Uterus (tissue), 4 donors: ENCODE measurements around the gene PHF2. TPM values are rescaled to one million over a fixed set of nuclear protein-coding genes. Genes with fewer than 3 reads are reported as not detected.

Experiments used
- DNase-seq, 2 donors: peaks; one replicate each; pipeline ENCODE4 v3.0.0-alpha.2; 2019 to 2020
- H3K27ac ChIP-seq, 2 donors: fragments of 200-600 bp; sonication (generic); 1 replicate in 1 of 2; 2 replicates in 1 of 2; pipeline ENCODE4 v1.5.1; 2016 to 2018
- H3K27me3 ChIP-seq, 2 donors: fragments of 200-600 bp; sonication (generic); one replicate each; pipeline ENCODE4 v1.5.1; 2018 to 2019; ENCODE audit warnings: control low read depth in 1 of 2
- H3K36me3 ChIP-seq, 2 donors: fragments of 200-600 bp; sonication (generic); one replicate each; pipeline ENCODE4 v1.5.1; 2019; ENCODE audit warnings: control low read depth in 1 of 2
- H3K4me1 ChIP-seq, 2 donors: fragments of 200-600 bp; sonication (generic); one replicate each; pipeline ENCODE4 v1.5.1; 2018 to 2019; ENCODE audit warnings: control low read depth in 1 of 2
- H3K4me3 ChIP-seq, 2 donors: fragments of 200-600 bp; sonication (generic); 1 replicate in 1 of 2; 2 replicates in 1 of 2; pipeline ENCODE4 v1.5.1; 2018 to 2019; ENCODE audit warnings: mild to moderate bottlenecking in 1 of 2
- H3K9me3 ChIP-seq, 2 donors: fragments of 200-600 bp; sonication (generic); one replicate each; pipeline ENCODE4 v1.5.1; 2019; ENCODE audit warnings: control low read depth in 1 of 2
- CTCF ChIP-seq, 4 experiments: fragments of 200-600 bp in 2 of 4; fragments of 450-650 bp in 2 of 4; sonication (generic) in 2 of 4; IDR thresholded peaks; one replicate each; pipeline ENCODE4 v1.5.1; 2016 to 2019; ENCODE audit warnings: antibody characterized with exemption in 4 of 4, mild to moderate bottlenecking in 2 of 4, moderate library complexity in 1 of 4
- POLR2A ChIP-seq, 2 donors: fragments of 450-650 bp; IDR thresholded peaks; one replicate each; pipeline ENCODE4 v1.6.1; 2016; ENCODE audit warnings: antibody characterized with exemption in 2 of 2, mild to moderate bottlenecking in 1 of 2, moderate library complexity in 1 of 2
- intact Hi-C: fragments of 100-400 bp; cut with DNase I; formaldehyde crosslinking; loops from one replicate; pipeline ENCODE4 v1.15.1; 2023; ENCODE audit warnings: low total_unique reads
- total RNA-seq, 4 donors: library from RNA; depleted of rRNA in 3 of 4; stranded (reverse); fragments of >200 nt in 3 of 4; gene quantifications; one replicate each; pipeline versions ENCODE4 v1.1.0 to v1.2.4, GENCODE V29; 2014 to 2023
- donor health status: DM: yes; HTN: yes; CAD: no.

The PHF2 gene
- total RNA-seq, 4 donors from 2014 or later: 7.7 to 54.5 (median 25.0) TPM

GRCh38 chr9:93599571-93600403, 23.4 kb downstream of the PHF2 start:
- TF ChIP-seq POLR2A (IDR thresholded peaks at IDR 0.05): no peak
- no peak for TF ChIP-seq CTCF (IDR thresholded peaks at IDR 0.05)
- no peak for DNase-seq
- intact Hi-C loops: no loop called here
- Histone ChIP-seq H3K27me3 (no peaks in the 10 kb centered on the region), H3K36me3 (no peaks in the 10 kb centered on the region), H3K27ac (no peak overlapping the region), H3K4me1 (no peaks in the 10 kb centered on the region), H3K9me3 (no peaks in the 10 kb centered on the region), H3K4me3 (no peak overlapping the region)

- no peak for DNase-seq
- Histone ChIP-seq H3K36me3 (no peaks in the 10 kb centered on the region), H3K27ac (no peak overlapping the region), H3K9me3 (no peaks in the 10 kb centered on the region), H3K27me3 (no peaks in the 10 kb centered on the region), H3K4me1 (no peaks in the 10 kb centered on the region), H3K4me3 (no peak overlapping the region)
- TF ChIP-seq POLR2A (IDR thresholded peaks at IDR 0.05) (no peak), CTCF (IDR thresholded peaks at IDR 0.05) (no peak)
- intact Hi-C loops: no loop called here
These were observed 24.1 kb downstream of the PHF2 start for GRCh38 chr9:93600504-93600903.

GRCh38 chr9:93601063-93601462, 24.7 kb downstream of the PHF2 start:
- Histone ChIP-seq H3K27me3 (no peaks in the 10 kb centered on the region), H3K27ac (no peak overlapping the region), H3K4me3 (no peak overlapping the region), H3K4me1 (no peaks in the 10 kb centered on the region), H3K9me3 (no peaks in the 10 kb centered on the region), H3K36me3 (no peaks in the 10 kb centered on the region)
- DNase-seq: no peak
- intact Hi-C loops: no loop called here
- TF ChIP-seq CTCF (IDR thresholded peaks at IDR 0.05) (no peak), POLR2A (IDR thresholded peaks at IDR 0.05) (no peak)

- no peak for DNase-seq
- H3K4me3 ChIP-seq: no peak overlapping the region
- no peak for TF ChIP-seq POLR2A (IDR thresholded peaks at IDR 0.05)
- TF ChIP-seq CTCF (IDR thresholded peaks at IDR 0.05): no peak
- no peak overlapping the region for H3K27ac ChIP-seq
- intact Hi-C loops: no loop called here
- H3K27me3 ChIP-seq: no peaks in the 10 kb centered on the region
- H3K36me3 ChIP-seq: no peaks in the 10 kb centered on the region
- no peaks in the 10 kb centered on the region for H3K4me1 ChIP-seq
- H3K9me3 ChIP-seq: no peaks in the 10 kb centered on the region
These were observed 25.3 kb downstream of the PHF2 start for GRCh38 chr9:93601666-93602065.

GRCh38 chr9:93603011-93603410, 26.6 kb downstream of the PHF2 start:
- Histone ChIP-seq H3K36me3 (no peaks in the 10 kb centered on the region), H3K27me3 (no peaks in the 10 kb centered on the region), H3K27ac (no peak overlapping the region), H3K4me1 (no peaks in the 10 kb centered on the region), H3K4me3 (no peak overlapping the region), H3K9me3 (no peaks in the 10 kb centered on the region)
- intact Hi-C loops: no loop called here
- no peak for DNase-seq
- TF ChIP-seq CTCF (IDR thresholded peaks at IDR 0.05): no peak
- no peak for TF ChIP-seq POLR2A (IDR thresholded peaks at IDR 0.05)
